HL-60 (cell line): ENCODE data around the gene PPP2R2D.

Source experiments
- DNase-seq, 2 experiments: peaks; one replicate each; pipeline ENCODE4 v3.0.0-alpha.2; 2010 to 2020; ENCODE audit warnings: low read depth in 1 of 2, low spot score in 1 of 2
- H3K27ac ChIP-seq: fragments of 250-450 bp; sonication (Bioruptor Pico); replicated peaks from 2 replicates; pipeline ENCODE4 v1.5.1; 2020; ENCODE audit warnings: mild to moderate bottlenecking, moderate library complexity
- H3K27me3 ChIP-seq: fragments of 250-450 bp; sonication (Bioruptor Pico); 2 replicates; pipeline ENCODE4 v1.5.1; 2021; ENCODE audit warnings: mild to moderate bottlenecking, moderate library complexity; ENCODE audit not compliant: insufficient read depth, poor library complexity, severe bottlenecking
- H3K4me3 ChIP-seq: replicated peaks from 2 replicates; pipeline ENCODE4 v1.5.1; 2011; ENCODE audit warnings: mild to moderate bottlenecking, control low read depth, low read length; ENCODE audit not compliant: insufficient read depth
- CTCF ChIP-seq: IDR thresholded peaks from one replicate; pipeline ENCODE4 v1.5.1; 2011; ENCODE audit warnings: low read length, control low read depth, inconsistent platforms; ENCODE audit not compliant: insufficient read depth
- GABPA ChIP-seq: IDR thresholded peaks from 2 replicates; pipeline ENCODE4 v1.6.1; 2012; ENCODE audit warnings: low read depth
- POLR2AphosphoS5 ChIP-seq: IDR thresholded peaks from 2 replicates; pipeline ENCODE4 v1.6.1; 2012; ENCODE audit warnings: low read depth
- REST ChIP-seq: IDR thresholded peaks from 2 replicates; pipeline ENCODE4 v1.6.1; 2012; ENCODE audit warnings: low read depth; ENCODE audit not compliant: insufficient replicate concordance
- SPI1 ChIP-seq: IDR thresholded peaks from 2 replicates; pipeline ENCODE4 v1.6.1; 2012; ENCODE audit warnings: low read depth, mild to moderate bottlenecking, borderline replicate concordance

PPP2R2D gene

GRCh38 chr10:131933016-131933695 is 32.3 kb downstream of the PPP2R2D start:
- no peak for DNase-seq
- no peak for TF ChIP-seq REST
- TF ChIP-seq CTCF = no peak
- H3K4me3 ChIP-seq = no peak overlapping the region
- no peak overlapping the region for H3K27ac ChIP-seq
- H3K27me3 ChIP-seq = no peaks in the 10 kb centered on the region

GRCh38 chr10:131933696-131934086 is 32.9 kb downstream of the PPP2R2D start:
- DNase-seq = no peak
- Histone ChIP-seq H3K27me3 (no peaks in the 10 kb centered on the region), H3K4me3 (no peak overlapping the region), H3K27ac (no peak overlapping the region)
- TF ChIP-seq POLR2AphosphoS5 (no peak), GABPA (no peak), CTCF (no peak), SPI1 (no peak), REST (no peak)

GRCh38 chr10:131934769-131935168 is 34.0 kb downstream of the PPP2R2D start:
- TF ChIP-seq CTCF (no peak), SPI1 (no peak), POLR2AphosphoS5 (no peak), GABPA (no peak), REST (no peak)
- H3K27ac ChIP-seq = no peak overlapping the region
- no peak overlapping the region for H3K4me3 ChIP-seq
- DNase-seq = no peak
- H3K27me3 ChIP-seq = no peaks in the 10 kb centered on the region
